MCF 10A (cell line): Measurements from ENCODE around the gene PTPRN2. TPM values are rescaled to one million over a fixed set of nuclear protein-coding genes. Genes with fewer than 3 reads are reported as not detected.

Experiments
- BruUV-seq: library from RNA; stranded (reverse); fragments of 400-500 nt; replicated peaks from 2 replicates; lab custom pipeline; 2021; lab: Mats Ljungman, UMichigan
- CTCF ChIA-PET: fragments of 300-600 bp; sonication (Branson Sonifier 250); formaldehyde crosslinking; extraction: SDS; loops from one replicate; lab custom pipeline; 2021; ENCODE audit warnings: antibody characterized with exemption, inconsistent platforms; lab: Yijun Ruan, JAX
- POLR2A ChIA-PET: fragments of 300-600, 350-650 bp; sonication (Branson Sonifier 250); formaldehyde crosslinking; extraction: SDS; loops from one replicate; lab custom pipeline; 2020; ENCODE audit warnings: antibody characterized with exemption, inconsistent platforms; lab: Yijun Ruan, JAX
- DNase-seq: peaks from one replicate; pipeline ENCODE4 v3.0.0-alpha.2; 2018; ENCODE audit not compliant: unreplicated experiment
- H3K27ac Mint-ChIP-seq: one replicate; pipeline ENCODE4 v1.8.0; 2022; ENCODE audit warnings: mild to moderate bottlenecking, low read depth, mixed read lengths; ENCODE audit not compliant: unreplicated experiment
- H3K27me3 Mint-ChIP-seq: one replicate; pipeline ENCODE4 v1.8.0; 2022; ENCODE audit warnings: mixed read lengths; ENCODE audit not compliant: insufficient read depth, unreplicated experiment
- H3K36me3 Mint-ChIP-seq: one replicate; pipeline ENCODE4 v1.8.0; 2022; ENCODE audit warnings: mild to moderate bottlenecking, moderate library complexity, mixed read lengths; ENCODE audit not compliant: insufficient read depth, unreplicated experiment
- H3K4me1 Mint-ChIP-seq: one replicate; pipeline ENCODE4 v1.8.0; 2022; ENCODE audit warnings: mixed read lengths; ENCODE audit not compliant: insufficient read depth, unreplicated experiment
- H3K4me3 Mint-ChIP-seq: one replicate; pipeline ENCODE4 v1.8.0; 2022; ENCODE audit warnings: mild to moderate bottlenecking, moderate library complexity, mixed read lengths; ENCODE audit not compliant: unreplicated experiment
- H3K9me3 Mint-ChIP-seq: one replicate; pipeline ENCODE4 v1.8.0; 2022; ENCODE audit warnings: mixed read lengths; ENCODE audit not compliant: unreplicated experiment
- CTCF ChIP-seq: fragments of 200-600 bp; IDR thresholded peaks from one replicate; pipeline ENCODE4 v1.8.0; 2022; ENCODE audit warnings: antibody characterized with exemption, mild to moderate bottlenecking; ENCODE audit not compliant: unreplicated experiment
- intact Hi-C: fragments of 100-400 bp; cut with micrococcal nuclease; formaldehyde crosslinking; loops from 2 replicates; pipeline ENCODE4 v1.14.1; 2022
- total RNA-seq: library from RNA; stranded (reverse); gene quantifications from 2 replicates; pipeline ENCODE4 v1.2.3, GENCODE V29; 2022

The PTPRN2 gene
- total RNA-seq, 1 experiment from 2014 or later, result 4.5 TPM

- TF ChIP-seq CTCF, result no peak
- ChIA-PET CTCF (interaction anchor here (0.6 kb wide), 2 partner anchors 288 to 525 kb away, joined by 3 read pairs; no protein-coding TSS in a partner anchor), POLR2A (no interaction called here)
- Mint-ChIP-seq H3K4me3 (no peak overlapping the region), H3K4me1 (no peaks in the 10 kb centered on the region), H3K27ac (no peak overlapping the region), H3K36me3 (no peaks in the 10 kb centered on the region), H3K9me3 (peaks cover 8% of the 10 kb centered on the region), H3K27me3 (no peaks in the 10 kb centered on the region)
- BruUV-seq, result no TSS peak
- DNase-seq, result no peak
- intact Hi-C loops, result no loop called here
Measured at GRCh38 chr7:158068853-158069252, 518.8 kb downstream of the PTPRN2 start.

GRCh38 chr7:158067931-158068482, 519.6 kb downstream of the PTPRN2 start:
- TF ChIP-seq CTCF, result no peak
- BruUV-seq, result no TSS peak
- Mint-ChIP-seq H3K9me3 (peaks cover 8% of the 10 kb centered on the region), H3K4me1 (no peaks in the 10 kb centered on the region), H3K27ac (no peak overlapping the region), H3K4me3 (no peak overlapping the region), H3K27me3 (no peaks in the 10 kb centered on the region), H3K36me3 (no peaks in the 10 kb centered on the region)
- intact Hi-C loops, result no loop called here
- ChIA-PET POLR2A (interaction anchor here (1.0 kb wide), 1 partner anchor 257 kb away, joined by 3 read pairs; no protein-coding TSS in a partner anchor), CTCF (interaction anchor here (0.6 kb wide), 1 partner anchor 526 kb away, joined by 3 read pairs; no protein-coding TSS in a partner anchor)
- DNase-seq, result no peak

- H3K27me3 Mint-ChIP-seq, result no peaks in the 10 kb centered on the region
- H3K4me3 Mint-ChIP-seq, result no peak overlapping the region
- no peaks in the 10 kb centered on the region for H3K4me1 Mint-ChIP-seq
- ChIA-PET CTCF (no interaction called here), POLR2A (interaction anchor here (1.0 kb wide), 1 partner anchor 257 kb away, joined by 3 read pairs; no protein-coding TSS in a partner anchor)
- peaks cover 3% of the 10 kb centered on the region for H3K9me3 Mint-ChIP-seq
- H3K27ac Mint-ChIP-seq, result no peak overlapping the region
- no peaks in the 10 kb centered on the region for H3K36me3 Mint-ChIP-seq
- TF ChIP-seq CTCF, result no peak
- DNase-seq, result no peak
- BruUV-seq, result no TSS peak
- intact Hi-C loops, result no loop called here
Measured at GRCh38 chr7:158067219-158067930, 520.2 kb downstream of the PTPRN2 start.

GRCh38 chr7:158066085-158066484, 521.5 kb downstream of the PTPRN2 start:
- CTCF ChIA-PET, result interaction anchor here (0.7 kb wide), 1 partner anchor 289 kb away, joined by 3 read pairs; no protein-coding TSS in a partner anchor
- no peaks in the 10 kb centered on the region for H3K9me3 Mint-ChIP-seq
- H3K27ac Mint-ChIP-seq, result no peak overlapping the region
- TF ChIP-seq CTCF, result no peak
- H3K4me1 Mint-ChIP-seq, result no peaks in the 10 kb centered on the region
- intact Hi-C loops, result no loop called here
- no peak overlapping the region for H3K4me3 Mint-ChIP-seq
- POLR2A ChIA-PET, result no interaction called here
- no peaks in the 10 kb centered on the region for H3K36me3 Mint-ChIP-seq
- no TSS peak for BruUV-seq
- H3K27me3 Mint-ChIP-seq, result no peaks in the 10 kb centered on the region
- no peak for DNase-seq
